Trophoblast cell (in vitro differentiated cells and primary cell): ENCODE results near the gene LEF1.
A peak's percentile ranks its signal among the peaks of the same experiment; 100 is the strongest.
"Not testable (repeated sequence)": the region's sequence is repeated elsewhere in the genome, so short reads cannot be mapped to it uniquely, and the experiment has no call there.

ENCODE experiments used
- DNase-seq, 2 donors: peaks; one replicate each; pipeline ENCODE4 v3.0.0-alpha.2; 2016
- H2AFZ ChIP-seq: 2 replicates; pipeline ENCODE4 v1.6.1; 2013; ENCODE audit warnings: low read length, moderate library complexity, mild to moderate bottlenecking; ENCODE audit not compliant: insufficient read depth, poor library complexity
- H2AK5ac ChIP-seq: 2 replicates; pipeline ENCODE4 v1.6.1; 2013; ENCODE audit warnings: mild to moderate bottlenecking, low read length
- H2BK120ac ChIP-seq: 2 replicates; pipeline ENCODE4 v1.6.1; 2013; ENCODE audit warnings: low read length, mild to moderate bottlenecking, moderate library complexity; ENCODE audit not compliant: insufficient read depth, poor library complexity
- H2BK12ac ChIP-seq: 2 replicates; pipeline ENCODE4 v1.6.1; 2013; ENCODE audit warnings: mild to moderate bottlenecking, low read length, moderate library complexity
- H2BK5ac ChIP-seq: 2 replicates; pipeline ENCODE4 v1.6.1; 2013; ENCODE audit warnings: low read length, low read depth, moderate library complexity, mild to moderate bottlenecking; ENCODE audit not compliant: poor library complexity
- H3K14ac ChIP-seq: 2 replicates; pipeline ENCODE4 v1.6.1; 2013; ENCODE audit warnings: mild to moderate bottlenecking, low read length
- H3K18ac ChIP-seq: 2 replicates; pipeline ENCODE4 v1.6.1; 2013; ENCODE audit warnings: mild to moderate bottlenecking, low read length
- H3K23ac ChIP-seq: 2 replicates; pipeline ENCODE4 v1.6.1; 2013; ENCODE audit warnings: low read length
- H3K27ac ChIP-seq: 2 replicates; pipeline ENCODE4 v1.5.1; 2013; ENCODE audit warnings: low read depth, mild to moderate bottlenecking, inconsistent platforms, low read length, moderate library complexity
- H3K27me3 ChIP-seq: 2 replicates; pipeline ENCODE4 v1.6.1; 2013; ENCODE audit warnings: inconsistent platforms, mild to moderate bottlenecking, low read length, moderate library complexity; ENCODE audit not compliant: insufficient read depth
- H3K36me3 ChIP-seq, 2 experiments: 1 replicate in 1 of 2; 2 replicates in 1 of 2; pipeline ENCODE4 v1.6.1; 2013; ENCODE audit warnings: low read length in 2 of 2, mild to moderate bottlenecking in 2 of 2, moderate library complexity in 1 of 2; ENCODE audit not compliant: insufficient read depth in 2 of 2, control insufficient read depth in 1 of 2
- H3K4ac ChIP-seq: 2 replicates; pipeline ENCODE4 v1.6.1; 2013; ENCODE audit warnings: low read depth, mild to moderate bottlenecking, low read length, moderate library complexity
- H3K4me1 ChIP-seq, 2 experiments: 1 replicate in 1 of 2; 2 replicates in 1 of 2; pipeline ENCODE4 v1.6.1; 2013; ENCODE audit warnings: low read length in 2 of 2, mild to moderate bottlenecking in 2 of 2, moderate library complexity in 1 of 2; ENCODE audit not compliant: insufficient read depth in 2 of 2, control insufficient read depth in 1 of 2
- H3K4me2 ChIP-seq: 2 replicates; pipeline ENCODE4 v1.6.1; 2013; ENCODE audit warnings: inconsistent platforms, mild to moderate bottlenecking, low read length, moderate library complexity
- H3K4me3 ChIP-seq: 2 replicates; pipeline ENCODE4 v1.5.1; 2013; ENCODE audit warnings: mild to moderate bottlenecking, low read depth, low read length, inconsistent platforms
- H3K79me1 ChIP-seq: one replicate; pipeline ENCODE4 v1.6.1; 2013; ENCODE audit warnings: low read length
- H3K79me2 ChIP-seq: 2 replicates; pipeline ENCODE4 v1.6.1; 2013; ENCODE audit warnings: low read length, mild to moderate bottlenecking; ENCODE audit not compliant: control insufficient read depth, insufficient read depth, poor library complexity
- H3K9ac ChIP-seq: 2 replicates; pipeline ENCODE4 v1.6.1; 2013; ENCODE audit warnings: mild to moderate bottlenecking, low read length
- H3K9me3 ChIP-seq: 2 replicates; pipeline ENCODE4 v1.6.1; 2013; ENCODE audit warnings: low read depth, mild to moderate bottlenecking, control low read depth, inconsistent platforms, low read length; ENCODE audit not compliant: insufficient read depth
- H4K12ac ChIP-seq: 2 replicates; pipeline ENCODE4 v1.6.1; 2013; ENCODE audit warnings: low read depth, mild to moderate bottlenecking, low read length, moderate library complexity
- H4K8ac ChIP-seq: 2 replicates; pipeline ENCODE4 v1.6.1; 2013; ENCODE audit warnings: low read depth, mild to moderate bottlenecking, low read length, moderate library complexity
- H4K91ac ChIP-seq: one replicate; pipeline ENCODE4 v1.6.1; 2013; ENCODE audit warnings: low read depth, mild to moderate bottlenecking, low read length, moderate library complexity
- WGBS: extraction: QIAGEN DNeasy Blood & Tissue Kit; methylation state at CpG from one replicate; pipeline ENCODE4 v1.1.7; 2013; ENCODE audit warnings: missing lambda C conversion rate; ENCODE audit not compliant: insufficient read length, insufficient coverage; ENCODE audit errors: extremely low coverage; 5-methylcytosine and 5-hydroxymethylcytosine counted together

Gene LEF1

GRCh38 chr4:108013327-108013726 lies 155.4 kb downstream of the LEF1 start:
- Histone ChIP-seq H3K4ac (no peak overlapping the region), H2AFZ (no peak overlapping the region), H4K91ac (no peak overlapping the region), H3K9ac (no peak overlapping the region), H3K4me1 (no peaks in the 10 kb centered on the region), H3K79me2 (no peaks in the 10 kb centered on the region), H4K12ac (no peak overlapping the region), H2BK5ac (no peak overlapping the region), H3K27me3 (no peaks in the 10 kb centered on the region), H2AK5ac (no peak overlapping the region), H3K4me3 (no peak overlapping the region), H3K23ac (no peak overlapping the region), H3K18ac (no peak overlapping the region), H3K79me1 (no peaks in the 10 kb centered on the region), H2BK120ac (no peak overlapping the region), H3K9me3 (no peaks in the 10 kb centered on the region), H3K14ac (no peak overlapping the region), H3K27ac (no peak overlapping the region), H4K8ac (no peak overlapping the region), H2BK12ac (no peak overlapping the region), H3K4me2 (no peak overlapping the region), H3K36me3 (peaks cover 2 to 12% of the 10 kb centered on the region in 2 experiments)
- peak in 1 of 2 donors; percentile 41 for DNase-seq

- not testable (repeated sequence) for H4K91ac ChIP-seq, H3K23ac ChIP-seq, H2AK5ac ChIP-seq, H2BK12ac ChIP-seq, H2BK5ac ChIP-seq, H3K79me1 ChIP-seq, H3K27me3 ChIP-seq, H4K12ac ChIP-seq, H3K79me2 ChIP-seq, H3K4ac ChIP-seq, H4K8ac ChIP-seq, H3K4me3 ChIP-seq, H3K4me1 ChIP-seq, H3K18ac ChIP-seq, H3K9me3 ChIP-seq, H3K9ac ChIP-seq, H2BK120ac ChIP-seq, H3K27ac ChIP-seq, H3K4me2 ChIP-seq, H3K14ac ChIP-seq, H2AFZ ChIP-seq
- peaks cover 2 to 12% of the 10 kb centered on the region in 2 experiments for H3K36me3 ChIP-seq
- WGBS: no CpG with 5 or more reads among the region's 5 CpGs
- peak in 1 of 2 donors; percentile 40 for DNase-seq
Observed at GRCh38 chr4:108012382-108012781, 156.3 kb downstream of the LEF1 start.

- Histone ChIP-seq H3K23ac (no peak overlapping the region), H2BK5ac (no peak overlapping the region), H3K79me1 (no peaks in the 10 kb centered on the region), H3K9ac (no peak overlapping the region), H3K14ac (no peak overlapping the region), H3K18ac (no peak overlapping the region), H4K8ac (no peak overlapping the region), H4K91ac (no peak overlapping the region), H2AK5ac (no peak overlapping the region), H3K36me3 (peaks cover 2 to 6% of the 10 kb centered on the region in 2 experiments), H2AFZ (no peak overlapping the region), H3K79me2 (no peaks in the 10 kb centered on the region), H3K27ac (no peak overlapping the region), H3K4me2 (no peak overlapping the region), H3K27me3 (no peaks in the 10 kb centered on the region), H3K9me3 (no peaks in the 10 kb centered on the region), H2BK120ac (no peak overlapping the region), H2BK12ac (no peak overlapping the region), H3K4me3 (no peak overlapping the region), H3K4ac (no peak overlapping the region), H4K12ac (no peak overlapping the region), H3K4me1 (no peaks in the 10 kb centered on the region)
- DNase-seq: peak in 1 of 2 donors; percentile 33
- WGBS: no CpG with 5 or more reads among the region's 2 CpGs
Observed at GRCh38 chr4:108010167-108010566, 158.6 kb downstream of the LEF1 start.

GRCh38 chr4:108008721-108009120 lies 160.0 kb downstream of the LEF1 start:
- Histone ChIP-seq H2BK5ac (no peak overlapping the region), H2BK120ac (no peak overlapping the region), H2AK5ac (no peak overlapping the region), H3K9ac (no peak overlapping the region), H3K27ac (no peak overlapping the region), H3K4me2 (no peak overlapping the region), H4K91ac (no peak overlapping the region), H3K4ac (no peak overlapping the region), H3K27me3 (no peaks in the 10 kb centered on the region), H3K4me3 (no peak overlapping the region), H3K9me3 (no peaks in the 10 kb centered on the region), H4K12ac (no peak overlapping the region), H2AFZ (no peak overlapping the region), H3K14ac (no peak overlapping the region), H3K79me1 (no peaks in the 10 kb centered on the region), H3K79me2 (no peaks in the 10 kb centered on the region), H3K4me1 (peaks cover 2 to 4% of the 10 kb centered on the region in 2 experiments), H4K8ac (no peak overlapping the region), H3K36me3 (peaks cover 2 to 6% of the 10 kb centered on the region in 2 experiments), H3K18ac (no peak overlapping the region), H2BK12ac (no peak overlapping the region), H3K23ac (no peak overlapping the region)
- DNase-seq: peak; percentile 16 to 20
- no CpG with 5 or more reads among the region's 2 CpGs for WGBS
